ENCODE measurements around the gene SERAC1.
"Not testable (repeated sequence)": the region's sequence is repeated elsewhere in the genome, so short reads cannot be mapped to it uniquely, and the experiment has no call there.

The SERAC1 gene

DNA sequence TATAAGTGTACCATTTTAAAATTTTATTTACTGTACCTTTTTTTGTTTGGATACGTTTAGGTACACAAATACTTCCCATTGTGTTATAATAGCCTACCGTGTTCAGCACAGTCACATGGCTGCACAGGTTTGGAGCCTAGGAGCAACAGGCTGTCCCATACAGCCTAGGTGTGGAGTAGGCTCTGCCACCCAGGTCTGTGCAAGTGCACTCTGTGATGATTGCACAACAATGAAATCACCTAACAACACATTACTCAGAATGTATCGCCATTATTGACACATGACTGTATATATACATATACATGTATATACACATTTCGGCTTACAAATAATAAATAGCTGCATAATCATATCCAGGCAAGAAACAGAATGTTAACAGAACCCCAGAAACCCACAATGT is 15.4 kb downstream of the SERAC1 start:
- TF ChIP-seq, protein P1, sequence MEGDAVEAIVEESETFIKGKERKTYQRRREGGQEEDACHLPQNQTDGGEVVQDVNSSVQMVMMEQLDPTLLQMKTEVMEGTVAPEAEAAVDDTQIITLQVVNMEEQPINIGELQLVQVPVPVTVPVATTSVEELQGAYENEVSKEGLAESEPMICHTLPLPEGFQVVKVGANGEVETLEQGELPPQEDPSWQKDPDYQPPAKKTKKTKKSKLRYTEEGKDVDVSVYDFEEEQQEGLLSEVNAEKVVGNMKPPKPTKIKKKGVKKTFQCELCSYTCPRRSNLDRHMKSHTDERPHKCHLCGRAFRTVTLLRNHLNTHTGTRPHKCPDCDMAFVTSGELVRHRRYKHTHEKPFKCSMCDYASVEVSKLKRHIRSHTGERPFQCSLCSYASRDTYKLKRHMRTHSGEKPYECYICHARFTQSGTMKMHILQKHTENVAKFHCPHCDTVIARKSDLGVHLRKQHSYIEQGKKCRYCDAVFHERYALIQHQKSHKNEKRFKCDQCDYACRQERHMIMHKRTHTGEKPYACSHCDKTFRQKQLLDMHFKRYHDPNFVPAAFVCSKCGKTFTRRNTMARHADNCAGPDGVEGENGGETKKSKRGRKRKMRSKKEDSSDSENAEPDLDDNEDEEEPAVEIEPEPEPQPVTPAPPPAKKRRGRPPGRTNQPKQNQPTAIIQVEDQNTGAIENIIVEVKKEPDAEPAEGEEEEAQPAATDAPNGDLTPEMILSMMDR (IDR thresholded peaks at IDR 0.05; ENCODE audit: extremely low read depth, insufficient read depth, missing control alignments): no peak
- no peak for DNase-seq (ENCODE audit: low spot score)
- in situ Hi-C loops (cut with MboI; ENCODE audit: low pct_unique_long_range_greater_than_20kb, low sequenced_read_pairs, unreplicated experiment): no loop called here

DNA sequence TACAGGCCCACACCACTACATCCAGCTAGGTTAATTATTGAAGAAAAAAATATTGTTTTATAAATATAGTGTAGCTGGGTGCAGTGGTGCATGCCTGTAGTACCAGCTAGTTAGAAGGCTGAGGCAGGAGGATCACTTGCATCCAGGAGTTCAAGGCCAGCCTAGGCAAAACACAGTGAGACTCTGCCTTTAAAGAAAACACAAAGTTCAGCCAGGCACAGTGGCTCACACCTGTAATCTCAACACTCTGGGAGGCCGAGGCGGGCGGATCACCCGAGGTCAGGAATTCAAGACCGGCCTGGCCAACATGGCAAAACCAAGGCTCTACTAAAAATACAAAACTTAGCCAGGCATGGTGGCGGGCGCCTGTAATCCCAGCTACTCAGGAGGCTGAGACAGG is 16.0 kb downstream of the SERAC1 start:
- DNase-seq (ENCODE audit: low spot score); in situ Hi-C loops (cut with MboI; ENCODE audit: low pct_unique_long_range_greater_than_20kb, low sequenced_read_pairs, unreplicated experiment): not testable (repeated sequence)

DNA sequence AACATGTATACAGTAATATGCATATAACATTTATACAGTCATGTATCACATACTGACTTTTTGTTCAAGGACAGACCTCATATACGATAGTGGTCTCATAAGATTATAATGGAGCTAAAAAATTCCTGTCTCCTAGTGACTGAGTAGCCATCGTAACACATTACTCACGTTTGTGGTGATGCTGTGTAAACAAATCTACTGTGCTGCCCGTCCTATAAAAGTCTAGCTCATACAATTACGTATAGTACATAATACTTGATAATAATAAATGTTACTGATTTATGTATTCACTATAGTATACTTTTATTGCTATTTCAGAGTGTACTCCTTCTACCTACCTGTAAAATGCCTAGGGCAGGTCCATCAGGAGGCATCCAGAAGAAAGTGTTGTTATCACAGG is 17.4 kb downstream of the SERAC1 start:
- in situ Hi-C loops (cut with MboI; ENCODE audit: low pct_unique_long_range_greater_than_20kb, low sequenced_read_pairs, unreplicated experiment): no loop called here
- TF ChIP-seq, protein P1 (IDR thresholded peaks at IDR 0.05; ENCODE audit: extremely low read depth, insufficient read depth, missing control alignments): no peak
- no peak for DNase-seq (ENCODE audit: low spot score)

DNA sequence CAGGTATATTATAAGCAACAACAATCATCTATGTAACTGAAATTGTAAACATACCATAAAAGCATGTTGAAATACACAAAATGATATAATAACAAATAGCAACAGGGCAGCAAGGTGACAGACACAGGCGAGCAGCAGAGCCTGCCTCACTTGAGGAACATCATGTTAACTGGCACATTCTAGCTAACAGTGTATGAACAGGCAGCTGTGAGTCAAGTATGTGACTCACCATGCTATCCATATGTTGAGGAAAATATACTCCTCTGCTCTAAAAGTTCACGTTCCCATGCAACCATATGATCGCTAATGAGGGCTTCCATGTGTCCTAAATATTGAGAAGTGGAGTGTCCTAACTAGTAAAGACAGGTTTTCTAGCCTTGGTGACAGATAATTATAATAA is 18.4 kb downstream of the SERAC1 start:
- in situ Hi-C loops (cut with MboI; ENCODE audit: low pct_unique_long_range_greater_than_20kb, low sequenced_read_pairs, unreplicated experiment): no loop called here
- no peak for DNase-seq (ENCODE audit: low spot score)
- TF ChIP-seq, protein P1 (IDR thresholded peaks at IDR 0.05; ENCODE audit: extremely low read depth, insufficient read depth, missing control alignments): no peak

DNA sequence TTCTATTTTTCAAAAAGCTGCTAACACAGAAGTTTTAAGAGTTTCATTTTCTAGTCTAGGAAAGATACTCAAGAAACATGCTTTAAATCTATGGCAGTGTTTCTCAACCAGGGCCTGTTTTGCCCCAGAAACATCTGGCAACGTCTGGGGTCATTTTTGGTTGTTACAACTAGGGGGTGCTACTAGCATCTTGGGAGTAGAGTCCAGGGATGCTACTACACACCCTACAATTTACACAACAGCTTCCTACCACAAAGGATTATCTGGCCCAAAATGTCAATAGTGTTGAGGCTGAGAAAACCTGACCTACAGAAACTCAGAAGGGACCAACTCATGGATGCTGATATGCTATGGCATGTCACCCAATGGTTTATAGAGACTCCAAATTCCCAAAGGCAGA is 24.4 kb downstream of the SERAC1 start:
- TF ChIP-seq, protein P1 (IDR thresholded peaks at IDR 0.05; ENCODE audit: extremely low read depth, insufficient read depth, missing control alignments): peak; percentile 27
- DNase-seq (ENCODE audit: low spot score): peak; percentile 19
- in situ Hi-C loops (cut with MboI; ENCODE audit: low pct_unique_long_range_greater_than_20kb, low sequenced_read_pairs, unreplicated experiment): no loop called here

DNA sequence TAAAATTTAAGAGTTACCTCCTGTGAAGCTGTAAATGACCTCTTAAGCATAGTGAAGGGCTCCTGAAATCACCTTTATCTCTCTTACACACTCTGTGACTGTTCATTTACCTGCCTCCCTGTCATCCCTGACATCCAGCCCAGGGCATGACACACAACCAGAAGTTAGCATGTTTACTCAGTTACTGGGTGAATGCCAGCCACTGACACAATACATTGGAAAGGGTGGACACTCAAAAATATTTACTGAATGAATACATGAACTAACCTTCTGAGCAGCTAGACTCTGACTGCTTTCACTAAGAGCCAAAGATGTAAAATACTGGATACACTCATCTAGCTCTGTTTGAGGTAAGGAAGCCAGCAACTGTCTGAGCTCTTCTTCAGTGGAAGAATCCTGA is 25.3 kb downstream of the SERAC1 start:
- TF ChIP-seq, protein P1 (IDR thresholded peaks at IDR 0.05; ENCODE audit: extremely low read depth, insufficient read depth, missing control alignments): no peak
- in situ Hi-C loops (cut with MboI; ENCODE audit: low pct_unique_long_range_greater_than_20kb, low sequenced_read_pairs, unreplicated experiment): no loop called here
- DNase-seq (ENCODE audit: low spot score): no peak

DNA sequence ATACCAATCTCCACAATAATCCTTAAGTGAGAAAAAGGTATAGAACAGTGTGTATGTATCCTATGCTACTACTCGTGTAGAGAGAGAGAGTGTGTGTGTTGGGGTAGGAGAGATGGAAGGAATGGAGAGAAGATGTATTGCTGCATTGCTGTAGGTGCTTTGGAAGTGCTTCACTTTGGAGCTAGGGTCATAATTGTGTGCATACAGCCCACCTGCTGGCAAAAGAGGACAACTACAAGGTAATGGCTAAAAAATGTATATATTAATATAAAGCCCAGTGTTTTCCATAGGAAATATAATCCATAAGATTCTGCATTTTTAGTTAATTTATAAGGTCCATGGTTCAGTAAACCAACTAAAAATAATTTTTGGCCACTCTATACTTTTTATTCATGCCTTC is 36.1 kb downstream of the SERAC1 start:
- TF ChIP-seq, protein P1 (IDR thresholded peaks at IDR 0.05; ENCODE audit: extremely low read depth, insufficient read depth, missing control alignments): peak; percentile 41
- DNase-seq (ENCODE audit: low spot score): peak; percentile 38
- in situ Hi-C loops (cut with MboI; ENCODE audit: low pct_unique_long_range_greater_than_20kb, low sequenced_read_pairs, unreplicated experiment): no loop called here

Data from GM13977 (cell line).